ENCODE measurements around the gene HOTAIR. TPM values are rescaled to one million over a fixed set of nuclear protein-coding genes. Genes with fewer than 3 reads are reported as not detected.

HOTAIR gene
- total RNA-seq, 1 experiment from 2014 or later: 2.7 TPM

DNA sequence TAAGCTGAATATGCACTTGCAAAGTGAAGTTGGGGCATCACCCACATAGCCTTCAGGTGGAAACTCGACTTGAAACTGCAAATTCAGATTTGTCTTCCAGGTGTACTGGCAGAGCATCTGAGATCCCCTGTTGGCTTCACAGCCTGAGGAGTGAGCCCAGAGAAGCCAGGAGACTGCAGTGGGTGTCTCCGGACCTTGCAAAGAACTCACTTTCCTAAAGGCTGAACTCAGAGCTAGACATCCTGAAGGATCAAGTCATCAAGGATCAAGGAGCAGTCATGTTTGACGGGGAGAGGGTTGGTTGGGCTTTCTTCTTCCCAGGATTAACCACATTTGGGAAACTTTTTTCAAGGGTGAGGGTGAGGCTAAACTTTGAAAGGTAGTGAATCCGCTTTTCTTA, 45.2 kb downstream of the HOTAIR start:
- DNase-seq (ENCODE audit: low spot score): no peak

DNA sequence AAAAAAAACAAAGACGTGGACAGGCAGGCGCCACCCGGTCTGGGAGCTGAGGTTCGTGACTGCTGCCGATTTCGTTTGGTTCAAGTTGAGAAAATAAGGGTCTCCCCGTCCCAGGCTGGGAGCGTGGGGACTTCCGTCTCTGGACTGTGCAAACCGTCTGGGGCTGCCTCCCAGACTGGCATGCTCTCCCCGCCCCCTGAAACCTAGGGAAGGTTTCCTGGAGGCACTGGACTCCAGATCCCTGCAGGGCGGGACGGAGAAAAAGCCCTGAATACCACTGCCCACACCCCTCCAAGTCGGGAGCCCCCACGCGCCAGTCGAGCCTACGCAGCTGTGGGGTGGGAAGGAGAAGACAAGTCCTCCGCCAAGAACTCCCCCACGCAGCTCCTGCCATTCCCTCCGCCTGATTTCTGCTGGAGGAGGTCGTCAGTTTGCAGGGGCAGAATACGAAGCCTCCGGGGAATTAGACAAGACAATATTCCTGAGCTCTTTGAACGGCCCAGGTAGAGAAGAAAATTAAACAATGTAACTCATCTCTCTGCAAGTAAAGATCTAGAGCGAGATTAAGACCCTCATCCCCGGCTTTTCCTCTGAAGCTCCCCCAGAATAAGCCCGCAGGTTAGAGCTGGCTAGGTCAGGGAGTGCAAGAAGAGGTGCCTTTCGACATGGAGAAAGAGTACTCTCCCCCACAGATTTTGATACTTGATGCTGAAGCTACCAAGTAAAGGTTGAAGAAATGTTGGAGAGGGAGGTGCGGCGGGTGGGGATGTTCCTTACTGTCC, 46.5 kb downstream of the HOTAIR start:
- DNase-seq (ENCODE audit: low spot score): no peak

DNA sequence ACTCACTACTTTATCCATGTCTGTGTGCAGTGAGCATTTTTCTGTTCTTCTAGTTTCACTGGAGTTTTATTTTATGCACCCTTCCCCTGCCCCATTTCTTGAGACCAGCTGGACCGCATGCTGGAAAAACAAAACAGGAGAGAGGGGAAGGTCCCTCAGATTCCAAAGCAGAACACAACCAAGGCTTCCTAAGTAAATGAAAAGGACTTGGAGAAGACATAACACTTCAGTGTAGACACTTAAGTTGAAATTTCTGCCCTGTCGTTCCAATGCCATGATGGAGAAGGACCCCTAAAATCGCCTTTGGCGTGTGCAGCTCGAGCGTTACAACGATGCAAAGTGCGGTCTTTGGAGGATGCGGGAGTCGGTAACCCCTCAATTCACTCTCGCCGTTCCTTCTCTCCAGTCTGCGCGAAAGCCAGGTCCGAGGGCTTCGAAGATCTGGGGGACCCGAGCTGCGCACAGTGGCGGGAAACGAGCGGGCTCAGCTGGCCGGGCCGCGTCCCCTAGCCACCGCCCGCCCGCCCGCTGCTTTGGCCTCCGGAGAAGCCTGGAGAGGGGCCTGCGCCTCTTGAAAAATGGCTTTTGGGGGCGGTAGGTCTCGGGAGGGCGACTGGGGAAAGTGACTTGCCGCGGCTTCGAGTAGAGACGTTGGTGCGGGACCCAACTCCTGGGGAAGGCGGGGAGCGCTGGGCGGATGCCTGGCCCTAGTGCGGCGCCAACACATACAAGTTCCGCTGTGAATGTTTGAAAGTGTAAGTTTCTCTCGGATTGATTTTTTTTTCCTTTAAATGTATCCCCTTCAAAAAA, 47.3 kb downstream of the HOTAIR start:
- no peak for DNase-seq (ENCODE audit: low spot score)

DNA sequence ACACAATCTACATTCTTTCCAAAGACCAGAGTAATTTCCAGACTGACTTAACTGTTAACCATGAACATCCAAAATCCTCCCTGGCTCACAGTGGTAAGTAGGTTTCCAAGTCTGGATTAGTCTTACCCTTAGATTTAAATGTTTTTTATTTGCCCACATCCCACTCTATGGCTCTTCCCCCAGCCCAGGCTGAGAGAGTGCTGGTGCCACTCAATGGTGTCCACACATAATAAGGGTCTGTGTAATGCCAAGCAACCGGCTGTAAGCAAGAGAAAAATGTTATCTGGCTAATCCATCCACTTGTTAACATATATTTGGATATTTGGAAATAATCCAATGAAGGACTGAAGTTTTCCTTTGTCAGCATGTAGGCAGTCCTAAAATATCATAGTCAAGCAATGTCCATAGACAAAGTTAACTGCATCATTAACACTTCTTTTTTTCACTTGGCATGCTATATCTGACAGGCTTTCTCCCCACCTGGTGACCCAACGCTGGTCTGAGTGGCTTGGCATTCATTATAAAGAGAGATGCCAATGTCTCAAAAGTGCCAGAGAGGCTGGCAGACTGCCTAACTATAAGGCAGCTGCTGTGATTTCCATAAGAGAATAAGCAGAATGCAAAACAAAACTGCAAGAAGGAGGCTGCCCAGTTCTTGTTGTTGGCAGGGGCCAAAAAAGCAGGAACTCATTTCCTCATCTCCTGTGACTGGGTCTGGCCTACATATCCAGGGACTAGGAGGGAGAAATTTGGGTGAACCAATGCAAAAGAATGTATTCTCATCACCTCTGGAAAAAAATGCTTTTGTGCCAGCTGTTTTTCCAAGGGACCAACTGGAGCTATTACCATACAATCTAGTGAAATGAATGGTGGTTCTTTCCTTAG, 50.0 kb downstream of the HOTAIR start:
- no peak for DNase-seq (ENCODE audit: low spot score)

DNA sequence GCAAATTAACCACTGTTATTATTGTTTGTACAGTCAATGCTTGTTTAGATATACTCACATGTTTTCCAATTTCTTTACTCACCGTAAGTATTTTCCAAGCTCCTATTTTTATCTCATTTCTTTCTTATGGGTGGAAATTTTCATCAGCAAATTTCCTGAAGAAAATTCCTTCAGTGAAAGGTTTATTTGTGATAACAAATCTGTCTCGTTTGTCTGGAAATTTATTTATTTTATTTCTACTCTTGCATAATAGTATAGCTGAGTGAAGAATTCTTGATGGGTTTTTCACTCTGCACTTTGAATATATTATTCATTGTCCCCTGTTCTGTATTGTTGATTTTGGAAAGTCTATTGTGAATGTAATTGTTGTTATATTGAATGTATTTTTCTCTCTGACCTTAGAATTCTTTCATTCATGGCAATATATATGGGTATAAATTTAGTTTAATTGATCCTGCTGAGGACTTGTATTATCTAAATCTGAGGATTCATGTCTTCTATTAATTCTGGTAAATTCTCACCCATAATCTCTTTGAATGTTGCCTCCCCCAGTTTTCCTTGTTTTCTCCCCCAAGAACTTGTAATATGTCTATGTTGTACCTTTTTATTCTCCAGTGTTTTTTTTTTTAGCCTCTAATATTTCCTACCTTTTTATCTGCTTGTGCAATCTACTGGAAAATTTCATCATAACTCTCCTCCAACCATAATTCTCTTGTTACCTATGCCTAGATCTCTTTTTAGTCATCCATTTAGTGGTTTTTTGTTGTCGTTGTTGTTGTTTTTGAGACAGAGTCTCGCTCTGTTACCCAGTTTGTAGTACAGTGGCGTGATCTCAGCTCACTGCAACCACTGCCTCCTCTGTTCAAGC, 57.7 kb downstream of the HOTAIR start:
- no peak for DNase-seq (ENCODE audit: low spot score)

Other genes starting within 250 kb of the HOTAIR start
- 24.3 and 33.5 TPM in 2 replicates for gene CALCOCO1, start 247.5 kb downstream of the HOTAIR start, total RNA-seq (2014; rRNA removed; shearing (Covaris generic))
- gene CISTR, start 223.0 kb downstream of the HOTAIR start, total RNA-seq (2014; rRNA removed; shearing (Covaris generic)): not detected in 2 replicates
- gene HOXC13, start 36.1 kb downstream of the HOTAIR start, total RNA-seq (2014; rRNA removed; shearing (Covaris generic)): 2.0 and 4.4 TPM in 2 replicates
- not detected in 2 replicates for gene HOXC12, start 20.1 kb downstream of the HOTAIR start, total RNA-seq (2014; rRNA removed; shearing (Covaris generic))
- 0.21 and 1.1 TPM in 2 replicates for gene HOXC11, start 1.8 kb downstream of the HOTAIR start, total RNA-seq (2014; rRNA removed; shearing (Covaris generic))
- 2.0 and 8.7 TPM in 2 replicates for gene HOXC10, start 10.2 kb upstream of the HOTAIR start, total RNA-seq (2014; rRNA removed; shearing (Covaris generic))
- gene HOXC9, start 25.2 kb upstream of the HOTAIR start, total RNA-seq (2014; rRNA removed; shearing (Covaris generic)): 2.4 and 5.6 TPM in 2 replicates
- gene HOXC8, start 34.0 kb upstream of the HOTAIR start, total RNA-seq (2014; rRNA removed; shearing (Covaris generic)): 0.45 TPM in 1 of 2 replicates, not detected in the other
- 0.27 TPM in 2 replicates for gene HOXC6, start 53.5 kb upstream of the HOTAIR start, total RNA-seq (2014; rRNA removed; shearing (Covaris generic))
- gene HOXC5, start 58.1 kb upstream of the HOTAIR start, total RNA-seq (2014; rRNA removed; shearing (Covaris generic)): not detected in 2 replicates
- gene HOXC4, start 78.9 kb upstream of the HOTAIR start, total RNA-seq (2014; rRNA removed; shearing (Covaris generic)): 0.37 and 1.9 TPM in 2 replicates
- 28.1 and 33.8 TPM in 2 replicates for gene SMUG1, start 214.0 kb upstream of the HOTAIR start, total RNA-seq (2014; rRNA removed; shearing (Covaris generic))

Data from H4 (cell line).